Trophoblast cell (in vitro differentiated cells and primary cell): ENCODE data around the gene RPSA.
"Not testable (repeated sequence)": the region's sequence is repeated elsewhere in the genome, so short reads cannot be mapped to it uniquely, and the experiment has no call there.

ENCODE experiments used
- DNase-seq, 2 donors: peaks; one replicate each; pipeline ENCODE4 v3.0.0-alpha.2; 2016
- H2AFZ ChIP-seq: 2 replicates; pipeline ENCODE4 v1.6.1; 2013; ENCODE audit warnings: low read length, moderate library complexity, mild to moderate bottlenecking; ENCODE audit not compliant: insufficient read depth, poor library complexity
- H2AK5ac ChIP-seq: 2 replicates; pipeline ENCODE4 v1.6.1; 2013; ENCODE audit warnings: mild to moderate bottlenecking, low read length
- H2BK120ac ChIP-seq: 2 replicates; pipeline ENCODE4 v1.6.1; 2013; ENCODE audit warnings: low read length, mild to moderate bottlenecking, moderate library complexity; ENCODE audit not compliant: insufficient read depth, poor library complexity
- H2BK12ac ChIP-seq: 2 replicates; pipeline ENCODE4 v1.6.1; 2013; ENCODE audit warnings: mild to moderate bottlenecking, low read length, moderate library complexity
- H2BK5ac ChIP-seq: 2 replicates; pipeline ENCODE4 v1.6.1; 2013; ENCODE audit warnings: low read length, low read depth, moderate library complexity, mild to moderate bottlenecking; ENCODE audit not compliant: poor library complexity
- H3K14ac ChIP-seq: 2 replicates; pipeline ENCODE4 v1.6.1; 2013; ENCODE audit warnings: mild to moderate bottlenecking, low read length
- H3K18ac ChIP-seq: 2 replicates; pipeline ENCODE4 v1.6.1; 2013; ENCODE audit warnings: mild to moderate bottlenecking, low read length
- H3K23ac ChIP-seq: 2 replicates; pipeline ENCODE4 v1.6.1; 2013; ENCODE audit warnings: low read length
- H3K27ac ChIP-seq: 2 replicates; pipeline ENCODE4 v1.5.1; 2013; ENCODE audit warnings: low read depth, mild to moderate bottlenecking, inconsistent platforms, low read length, moderate library complexity
- H3K27me3 ChIP-seq: 2 replicates; pipeline ENCODE4 v1.6.1; 2013; ENCODE audit warnings: inconsistent platforms, mild to moderate bottlenecking, low read length, moderate library complexity; ENCODE audit not compliant: insufficient read depth
- H3K36me3 ChIP-seq, 2 experiments: 1 replicate in 1 of 2; 2 replicates in 1 of 2; pipeline ENCODE4 v1.6.1; 2013; ENCODE audit warnings: low read length in 2 of 2, mild to moderate bottlenecking in 2 of 2, moderate library complexity in 1 of 2; ENCODE audit not compliant: insufficient read depth in 2 of 2, control insufficient read depth in 1 of 2
- H3K4ac ChIP-seq: 2 replicates; pipeline ENCODE4 v1.6.1; 2013; ENCODE audit warnings: low read depth, mild to moderate bottlenecking, low read length, moderate library complexity
- H3K4me1 ChIP-seq, 2 experiments: 1 replicate in 1 of 2; 2 replicates in 1 of 2; pipeline ENCODE4 v1.6.1; 2013; ENCODE audit warnings: low read length in 2 of 2, mild to moderate bottlenecking in 2 of 2, moderate library complexity in 1 of 2; ENCODE audit not compliant: insufficient read depth in 2 of 2, control insufficient read depth in 1 of 2
- H3K4me2 ChIP-seq: 2 replicates; pipeline ENCODE4 v1.6.1; 2013; ENCODE audit warnings: inconsistent platforms, mild to moderate bottlenecking, low read length, moderate library complexity
- H3K4me3 ChIP-seq: 2 replicates; pipeline ENCODE4 v1.5.1; 2013; ENCODE audit warnings: mild to moderate bottlenecking, low read depth, low read length, inconsistent platforms
- H3K79me1 ChIP-seq: one replicate; pipeline ENCODE4 v1.6.1; 2013; ENCODE audit warnings: low read length
- H3K79me2 ChIP-seq: 2 replicates; pipeline ENCODE4 v1.6.1; 2013; ENCODE audit warnings: low read length, mild to moderate bottlenecking; ENCODE audit not compliant: control insufficient read depth, insufficient read depth, poor library complexity
- H3K9ac ChIP-seq: 2 replicates; pipeline ENCODE4 v1.6.1; 2013; ENCODE audit warnings: mild to moderate bottlenecking, low read length
- H3K9me3 ChIP-seq: 2 replicates; pipeline ENCODE4 v1.6.1; 2013; ENCODE audit warnings: low read depth, mild to moderate bottlenecking, control low read depth, inconsistent platforms, low read length; ENCODE audit not compliant: insufficient read depth
- H4K12ac ChIP-seq: 2 replicates; pipeline ENCODE4 v1.6.1; 2013; ENCODE audit warnings: low read depth, mild to moderate bottlenecking, low read length, moderate library complexity
- H4K8ac ChIP-seq: 2 replicates; pipeline ENCODE4 v1.6.1; 2013; ENCODE audit warnings: low read depth, mild to moderate bottlenecking, low read length, moderate library complexity
- H4K91ac ChIP-seq: one replicate; pipeline ENCODE4 v1.6.1; 2013; ENCODE audit warnings: low read depth, mild to moderate bottlenecking, low read length, moderate library complexity
- WGBS: extraction: QIAGEN DNeasy Blood & Tissue Kit; methylation state at CpG from one replicate; pipeline ENCODE4 v1.1.7; 2013; ENCODE audit warnings: missing lambda C conversion rate; ENCODE audit not compliant: insufficient read length, insufficient coverage; ENCODE audit errors: extremely low coverage; 5-methylcytosine and 5-hydroxymethylcytosine counted together

Gene RPSA

GRCh38 chr3:39413691-39414420 is 7.3 kb downstream of the RPSA start:
- Histone ChIP-seq H2AK5ac (no peak overlapping the region), H3K4me1 (no peaks in the 10 kb centered on the region), H3K27me3 (no peaks in the 10 kb centered on the region), H3K4me2 (no peak overlapping the region), H3K9me3 (no peaks in the 10 kb centered on the region), H2AFZ (no peak overlapping the region), H4K8ac (no peak overlapping the region), H2BK12ac (no peak overlapping the region), H2BK120ac (no peak overlapping the region), H3K36me3 (peaks cover 36 to 51% of the 10 kb centered on the region in 2 experiments), H3K4me3 (peak overlapping the region; percentile 8), H3K18ac (no peak overlapping the region), H3K4ac (no peak overlapping the region), H3K9ac (no peak overlapping the region), H3K79me2 (no peaks in the 10 kb centered on the region), H4K12ac (no peak overlapping the region), H3K23ac (no peak overlapping the region), H3K79me1 (no peaks in the 10 kb centered on the region), H4K91ac (no peak overlapping the region), H3K27ac (no peak overlapping the region), H2BK5ac (no peak overlapping the region), H3K14ac (no peak overlapping the region)
- WGBS, result no CpG with 5 or more reads among the region's 6 CpGs
- DNase-seq, result no peak

- no peak overlapping the region for H3K18ac ChIP-seq
- H3K4me1 ChIP-seq, result no peaks in the 10 kb centered on the region
- no peak overlapping the region for H3K23ac ChIP-seq
- no peaks in the 10 kb centered on the region for H3K27me3 ChIP-seq
- H3K4ac ChIP-seq, result no peak overlapping the region
- no peak overlapping the region for H4K91ac ChIP-seq
- no CpG with 5 or more reads among the region's 2 CpGs for WGBS
- H4K12ac ChIP-seq, result no peak overlapping the region
- H3K4me2 ChIP-seq, result no peak overlapping the region
- H3K14ac ChIP-seq, result no peak overlapping the region
- H3K4me3 ChIP-seq, result no peak overlapping the region
- no peak for DNase-seq
- no peak overlapping the region for H2BK120ac ChIP-seq
- H3K27ac ChIP-seq, result no peak overlapping the region
- H3K36me3 ChIP-seq, result peaks cover 31 to 46% of the 10 kb centered on the region in 2 experiments
- no peaks in the 10 kb centered on the region for H3K79me1 ChIP-seq
- H3K79me2 ChIP-seq, result no peaks in the 10 kb centered on the region
- peak overlapping the region; percentile 22 for H2BK12ac ChIP-seq
- no peak overlapping the region for H2AK5ac ChIP-seq
- H3K9me3 ChIP-seq, result no peaks in the 10 kb centered on the region
- H2AFZ ChIP-seq, result no peak overlapping the region
- no peak overlapping the region for H4K8ac ChIP-seq
- no peak overlapping the region for H3K9ac ChIP-seq
- no peak overlapping the region for H2BK5ac ChIP-seq
Observed at GRCh38 chr3:39414421-39414907, 7.9 kb downstream of the RPSA start.

GRCh38 chr3:39415302-39415701 is 8.8 kb downstream of the RPSA start:
- H2BK12ac ChIP-seq, H3K27me3 ChIP-seq, H3K4me3 ChIP-seq, H2AK5ac ChIP-seq, H2BK5ac ChIP-seq, H4K12ac ChIP-seq, DNase-seq, H3K4ac ChIP-seq, H3K18ac ChIP-seq, H3K79me2 ChIP-seq, H2BK120ac ChIP-seq, H4K8ac ChIP-seq, H3K9ac ChIP-seq, H3K9me3 ChIP-seq, H3K27ac ChIP-seq, H4K91ac ChIP-seq, H3K79me1 ChIP-seq, H3K4me1 ChIP-seq, H3K4me2 ChIP-seq, H3K14ac ChIP-seq, H2AFZ ChIP-seq, H3K23ac ChIP-seq: not testable (repeated sequence)
- WGBS, result no CpG with 5 or more reads among the region's 3 CpGs
- peaks cover 26 to 40% of the 10 kb centered on the region in 2 experiments for H3K36me3 ChIP-seq

DNA sequence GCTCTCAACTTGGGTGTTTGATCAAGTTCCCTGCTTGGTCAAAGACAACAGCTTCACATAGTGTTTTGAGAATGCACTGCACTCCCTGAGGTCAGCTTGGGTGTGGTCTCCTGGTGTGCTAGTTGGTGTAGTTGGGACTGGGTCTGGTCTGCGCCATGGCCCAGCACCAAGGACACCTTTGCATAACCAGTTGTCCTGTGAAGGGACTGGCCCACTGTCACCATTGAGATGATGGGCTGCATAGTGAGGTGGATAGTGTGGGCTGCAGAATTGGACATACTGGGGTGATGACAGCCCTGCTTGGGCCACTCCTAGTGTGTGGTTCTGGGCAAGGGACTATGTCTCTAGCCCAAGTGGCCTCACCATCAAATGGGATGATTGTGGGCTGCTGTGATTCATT is 9.5 kb downstream of the RPSA start:
- H3K27me3 ChIP-seq, result no peaks in the 10 kb centered on the region
- H4K8ac ChIP-seq, result no peak overlapping the region
- no peaks in the 10 kb centered on the region for H3K4me1 ChIP-seq
- no peak overlapping the region for H3K9ac ChIP-seq
- H2BK5ac ChIP-seq, result no peak overlapping the region
- no peak overlapping the region for H2BK120ac ChIP-seq
- no peak overlapping the region for H3K4ac ChIP-seq
- no peak overlapping the region for H3K4me2 ChIP-seq
- no peaks in the 10 kb centered on the region for H3K9me3 ChIP-seq
- no peak overlapping the region for H2AFZ ChIP-seq
- WGBS, result no CpG with 5 or more reads among the region's 1 CpG
- H3K27ac ChIP-seq, result no peak overlapping the region
- H3K79me2 ChIP-seq, result no peaks in the 10 kb centered on the region
- no peak overlapping the region for H2AK5ac ChIP-seq
- H4K12ac ChIP-seq, result no peak overlapping the region
- no peak overlapping the region for H3K18ac ChIP-seq
- H3K14ac ChIP-seq, result no peak overlapping the region
- DNase-seq, result no peak
- H3K36me3 ChIP-seq, result peaks cover 21 to 33% of the 10 kb centered on the region in 2 experiments
- peak overlapping the region; percentile 17 for H3K4me3 ChIP-seq
- no peaks in the 10 kb centered on the region for H3K79me1 ChIP-seq
- H3K23ac ChIP-seq, result no peak overlapping the region
- no peak overlapping the region for H2BK12ac ChIP-seq
- no peak overlapping the region for H4K91ac ChIP-seq
